SK-N-MC (cell line): Measurements from ENCODE around the gene TMEM232.
"Not testable (repeated sequence)": the region's sequence is repeated elsewhere in the genome, so short reads cannot be mapped to it uniquely, and the experiment has no call there.

ENCODE experiments used
- DNase-seq: peaks from one replicate; pipeline ENCODE4 v3.0.0-alpha.2; 2011; ENCODE audit warnings: low read depth, low spot score
- H3K27ac ChIP-seq: fragments of 200-600 bp; sonication (generic); 2 replicates; pipeline ENCODE4 v1.5.1; 2016; ENCODE audit warnings: mixed run types
- H3K36me3 ChIP-seq: fragments of 200-600 bp; sonication (generic); 2 replicates; pipeline ENCODE4 v1.6.1; 2017; ENCODE audit warnings: antibody characterized with exemption, low read length, mixed read lengths; ENCODE audit not compliant: insufficient read depth
- H3K4me3 ChIP-seq: fragments of 200-600 bp; sonication (generic); 2 replicates; pipeline ENCODE4 v1.5.1; 2016
- H3K9ac ChIP-seq: fragments of 200-600 bp; sonication (generic); 2 replicates; pipeline ENCODE4 v1.8.0; 2017; ENCODE audit warnings: mixed run types, mixed read lengths; ENCODE audit not compliant: insufficient read length
- H3K9me3 ChIP-seq: fragments of 200-600 bp; sonication (generic); 2 replicates; pipeline ENCODE4 v1.6.1; 2017; ENCODE audit warnings: low read depth, mild to moderate bottlenecking, antibody characterized with exemption, low read length, moderate library complexity, mixed read lengths
- EZH2 ChIP-seq: fragments of 200-600 bp; sonication (generic); IDR thresholded peaks from one replicate; pipeline ENCODE4 v1.6.1; 2017; ENCODE audit warnings: antibody characterized with exemption
- FOXP2 ChIP-seq: optimal IDR thresholded peaks from 2 replicates; pipeline ENCODE3; 2011; ENCODE audit warnings: mild to moderate bottlenecking, moderate library complexity; ENCODE audit not compliant: insufficient read depth; ENCODE audit errors: extremely low read length, control extremely low read depth
- POLR2AphosphoS5 ChIP-seq: IDR thresholded peaks from 2 replicates; pipeline ENCODE4 v1.6.1; 2012; ENCODE audit warnings: mild to moderate bottlenecking, low read depth, low read length, borderline replicate concordance

The TMEM232 gene

DNA sequence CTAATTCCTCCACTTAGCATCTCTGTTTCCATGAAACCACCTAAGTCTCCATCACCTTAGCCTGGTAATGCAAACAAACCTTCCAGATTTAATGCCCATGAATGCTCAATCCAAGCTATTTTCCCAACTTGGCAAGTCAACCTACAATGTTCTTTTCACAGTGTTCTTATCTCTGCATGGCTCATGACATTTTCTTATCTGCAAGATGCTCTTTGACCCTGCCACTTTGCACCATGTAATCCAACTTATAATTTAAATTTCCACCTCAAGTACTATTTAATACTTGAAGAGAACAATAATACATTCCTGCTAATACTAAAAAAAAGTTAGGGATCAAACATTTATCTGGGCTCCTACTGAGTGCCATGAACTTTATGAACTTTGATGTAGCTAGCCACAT lies 164.3 kb downstream of the TMEM232 start:
- Histone ChIP-seq H3K4me3 (no peak overlapping the region), H3K27ac (no peak overlapping the region), H3K36me3 (no peaks in the 10 kb centered on the region), H3K9me3 (no peaks in the 10 kb centered on the region), H3K9ac (no peak overlapping the region)
- DNase-seq: no peak
- TF ChIP-seq FOXP2 (no peak), POLR2AphosphoS5 (no peak), EZH2 (no peak)

DNA sequence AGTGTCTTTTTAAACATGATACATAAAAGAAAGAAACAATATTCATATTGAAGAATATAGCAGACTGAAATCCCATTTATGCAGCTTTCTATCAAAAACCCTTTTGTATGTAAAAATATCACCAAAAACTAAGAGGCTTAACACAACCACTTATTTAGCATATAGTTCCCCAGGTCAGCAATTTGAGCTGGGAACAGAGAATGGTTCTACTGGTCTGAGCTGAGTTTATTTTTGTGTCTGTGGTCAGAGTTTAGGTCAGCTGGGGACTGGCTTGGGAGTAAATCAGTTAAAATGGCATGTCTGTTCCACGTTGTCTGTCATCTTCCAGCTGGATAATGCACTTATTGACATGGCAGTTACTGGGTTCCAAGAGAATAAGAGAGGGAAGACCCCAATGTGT lies 165.0 kb downstream of the TMEM232 start:
- no peak for DNase-seq
- Histone ChIP-seq H3K36me3 (no peaks in the 10 kb centered on the region), H3K4me3 (no peak overlapping the region), H3K9ac (no peak overlapping the region), H3K9me3 (no peaks in the 10 kb centered on the region), H3K27ac (no peak overlapping the region)
- TF ChIP-seq FOXP2: no peak
- TF ChIP-seq EZH2: no peak
- no peak for TF ChIP-seq POLR2AphosphoS5

DNA sequence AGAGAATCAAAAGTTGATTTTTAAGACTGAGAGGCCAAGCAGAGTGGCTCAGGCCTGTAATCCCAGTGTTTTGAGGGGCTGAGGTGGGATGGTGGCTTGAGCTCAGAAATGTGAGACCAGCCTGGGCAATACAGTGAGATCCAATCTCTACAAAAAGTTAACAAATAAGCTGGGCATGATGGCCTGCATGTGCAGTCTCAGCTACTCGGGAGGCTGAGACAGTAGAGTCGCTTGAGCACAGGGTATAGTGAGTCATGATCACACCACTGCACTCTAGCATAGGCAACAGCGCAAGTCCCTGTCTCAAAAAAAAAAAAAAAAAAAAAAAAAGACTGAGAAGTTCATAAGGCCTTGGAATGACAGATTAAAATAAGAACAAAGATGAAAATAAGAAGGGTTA lies 177.2 kb downstream of the TMEM232 start:
- Histone ChIP-seq H3K9me3 (no peaks in the 10 kb centered on the region), H3K9ac (no peak overlapping the region), H3K36me3 (no peaks in the 10 kb centered on the region), H3K4me3 (no peak overlapping the region), H3K27ac (no peak overlapping the region)
- DNase-seq: no peak
- TF ChIP-seq FOXP2: no peak
- TF ChIP-seq EZH2: no peak
- TF ChIP-seq POLR2AphosphoS5: no peak

DNA sequence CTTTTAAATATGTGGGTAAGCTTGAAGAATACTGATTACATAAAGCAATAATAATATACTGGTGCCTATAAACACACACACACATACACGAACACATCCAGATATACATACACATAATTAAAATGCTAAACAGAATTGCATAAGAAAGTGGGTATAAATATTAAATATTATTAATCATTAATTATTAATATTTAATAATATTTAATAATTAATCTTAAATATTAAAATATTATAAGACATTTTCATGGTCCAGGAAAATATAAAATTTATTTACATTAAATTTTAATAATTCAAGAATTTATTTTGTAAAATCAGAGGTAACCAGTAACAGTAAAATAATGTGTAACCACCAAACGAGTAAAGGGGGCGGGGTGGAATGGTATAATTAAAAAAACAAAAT lies 178.3 kb downstream of the TMEM232 start:
- Histone ChIP-seq H3K36me3 (no peaks in the 10 kb centered on the region), H3K4me3 (no peak overlapping the region), H3K9me3 (no peaks in the 10 kb centered on the region), H3K9ac (no peak overlapping the region), H3K27ac (no peak overlapping the region)
- TF ChIP-seq EZH2 (no peak), FOXP2 (no peak), POLR2AphosphoS5 (no peak)
- DNase-seq: no peak

DNA sequence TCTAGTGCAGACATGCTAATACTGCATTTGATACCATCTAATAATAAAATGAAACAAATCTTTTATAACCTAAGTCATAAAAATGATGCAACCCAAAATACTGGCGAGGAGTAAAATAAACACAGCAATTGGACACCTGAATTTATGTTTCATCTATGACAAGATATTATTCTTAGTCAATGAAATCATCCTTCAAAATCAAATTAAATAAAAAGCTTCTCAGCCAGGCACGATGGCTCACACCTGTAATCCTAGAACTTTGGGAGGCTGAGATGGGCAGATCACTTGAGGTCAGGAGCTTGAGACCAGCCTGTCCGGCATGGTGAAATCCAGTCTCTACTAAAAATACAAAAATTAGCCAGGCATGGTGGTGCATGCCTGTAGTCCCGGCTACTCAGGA lies 179.0 kb downstream of the TMEM232 start:
- DNase-seq: no peak
- Histone ChIP-seq H3K4me3 (no peak overlapping the region), H3K36me3 (no peaks in the 10 kb centered on the region), H3K9ac (no peak overlapping the region), H3K27ac (no peak overlapping the region), H3K9me3 (no peaks in the 10 kb centered on the region)
- TF ChIP-seq EZH2: no peak
- TF ChIP-seq FOXP2: no peak
- no peak for TF ChIP-seq POLR2AphosphoS5

DNA sequence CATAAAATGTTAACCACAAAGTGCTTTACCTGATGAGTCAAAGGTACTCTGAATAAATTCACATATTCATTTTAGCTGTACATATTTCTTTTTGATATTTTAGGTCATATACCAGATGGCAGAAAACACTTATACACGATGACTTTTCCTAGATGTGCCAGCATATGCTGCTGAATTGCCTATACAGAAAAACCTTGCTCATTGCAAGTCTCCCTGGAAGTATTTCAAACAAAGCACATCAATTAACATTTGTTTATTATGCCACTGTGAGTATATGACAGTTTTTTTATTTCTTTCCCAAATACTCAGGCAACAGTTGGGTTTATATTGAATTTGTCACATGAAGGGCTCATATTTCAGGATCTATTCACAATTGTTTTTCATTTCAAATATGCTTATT lies 180.8 kb downstream of the TMEM232 start:
- Histone ChIP-seq H3K27ac (no peak overlapping the region), H3K9ac (no peak overlapping the region), H3K36me3 (no peaks in the 10 kb centered on the region), H3K4me3 (no peak overlapping the region), H3K9me3 (no peaks in the 10 kb centered on the region)
- no peak for DNase-seq
- TF ChIP-seq FOXP2 (no peak), EZH2 (no peak), POLR2AphosphoS5 (no peak)

DNA sequence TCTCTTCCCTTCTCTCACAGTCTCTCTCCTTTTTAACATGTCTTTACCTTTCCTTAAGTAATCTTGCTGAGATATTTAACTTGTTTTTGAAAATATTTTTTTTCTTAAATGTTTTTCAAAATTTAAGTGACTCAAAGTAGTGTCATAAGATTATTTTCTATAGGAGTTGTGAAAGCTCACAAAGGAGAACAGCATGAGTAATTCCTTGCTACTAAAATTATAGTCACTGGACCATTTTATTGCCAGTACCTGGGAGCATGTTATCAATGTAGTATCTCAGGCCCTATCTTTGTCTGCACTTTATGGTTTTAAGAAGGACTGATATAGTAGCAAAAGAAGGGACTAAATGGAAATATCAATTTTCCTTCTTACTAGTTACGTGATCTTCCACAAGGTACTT lies 181.9 kb downstream of the TMEM232 start:
- Histone ChIP-seq H3K9ac (no peak overlapping the region), H3K4me3 (no peak overlapping the region), H3K36me3 (no peaks in the 10 kb centered on the region), H3K27ac (no peak overlapping the region), H3K9me3 (no peaks in the 10 kb centered on the region)
- no peak for DNase-seq
- TF ChIP-seq POLR2AphosphoS5 (no peak), EZH2 (no peak), FOXP2 (no peak)

DNA sequence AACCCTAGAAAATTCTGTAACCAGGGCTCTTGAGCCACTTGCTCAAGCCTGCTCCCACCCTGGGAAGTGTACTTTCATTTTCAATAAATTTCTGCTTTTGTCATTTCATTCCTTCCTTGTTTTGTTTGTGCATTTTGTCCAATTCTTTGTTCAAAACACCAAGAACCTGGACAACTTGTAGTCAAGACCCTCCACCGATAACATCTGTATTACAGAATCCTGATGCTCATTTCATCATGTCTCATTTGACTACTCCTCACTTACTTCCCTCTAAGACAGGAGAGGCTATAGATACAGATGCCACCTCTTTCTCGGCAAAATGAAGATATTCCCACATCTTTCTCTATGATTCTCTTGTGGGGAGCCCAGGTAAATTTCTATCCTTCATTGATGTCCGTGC lies 183.5 kb downstream of the TMEM232 start:
- Histone ChIP-seq H3K9me3 (no peaks in the 10 kb centered on the region), H3K27ac (no peak overlapping the region), H3K36me3 (no peaks in the 10 kb centered on the region), H3K4me3 (no peak overlapping the region), H3K9ac (no peak overlapping the region)
- DNase-seq: no peak
- no peak for TF ChIP-seq EZH2
- no peak for TF ChIP-seq POLR2AphosphoS5

DNA sequence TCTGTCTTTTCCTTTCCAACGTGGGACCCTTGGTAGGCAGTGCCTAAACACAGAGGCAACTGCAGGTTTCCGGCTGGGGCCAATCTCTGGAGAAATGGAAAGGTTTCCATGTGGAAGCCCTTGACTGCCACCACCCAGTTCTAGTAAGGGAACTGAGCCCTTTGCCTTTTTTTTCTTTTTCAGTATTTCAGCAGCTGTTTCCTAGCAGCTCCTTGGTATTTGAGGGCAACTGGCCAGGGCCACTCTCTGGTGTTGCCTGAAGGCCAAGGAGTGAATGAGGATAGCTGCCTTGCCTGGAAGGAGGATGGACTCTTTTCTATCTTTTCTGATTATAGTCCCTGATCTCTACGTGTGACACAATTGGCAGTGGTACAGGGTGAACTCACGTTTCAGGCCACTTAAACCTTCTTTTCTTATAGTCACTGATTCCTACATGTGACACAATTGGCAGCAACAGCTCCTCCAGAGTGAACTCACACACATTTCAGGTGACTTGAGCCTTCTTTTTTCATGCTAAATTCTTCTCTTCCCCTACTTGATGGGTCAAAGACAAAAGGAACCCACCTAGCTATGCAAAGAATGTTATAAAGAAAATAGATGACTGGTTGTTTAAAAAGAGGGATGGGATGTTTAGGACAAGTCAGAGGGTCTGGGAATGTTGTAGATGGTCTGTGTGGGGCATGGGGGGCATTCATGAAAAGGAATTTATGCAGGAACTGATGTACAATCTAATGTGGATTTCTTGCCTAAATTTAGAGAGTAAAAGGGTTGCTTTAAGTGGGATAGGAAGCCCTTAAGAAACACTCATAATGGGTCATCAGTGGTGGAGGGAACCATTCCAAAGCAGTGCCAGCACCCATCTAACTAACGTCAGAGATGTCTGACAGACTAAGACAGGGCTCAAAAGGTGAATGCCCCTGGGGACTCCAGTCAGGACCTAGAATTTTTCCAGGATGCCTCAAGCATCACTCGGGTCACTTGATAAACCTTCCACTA lies 190.1 kb downstream of the TMEM232 start:
- Histone ChIP-seq H3K9ac (no peak overlapping the region), H3K36me3 (no peaks in the 10 kb centered on the region), H3K27ac (no peak overlapping the region), H3K9me3 (no peaks in the 10 kb centered on the region), H3K4me3 (no peak overlapping the region)
- DNase-seq: no peak
- TF ChIP-seq EZH2 (no peak), FOXP2 (no peak), POLR2AphosphoS5 (no peak)

DNA sequence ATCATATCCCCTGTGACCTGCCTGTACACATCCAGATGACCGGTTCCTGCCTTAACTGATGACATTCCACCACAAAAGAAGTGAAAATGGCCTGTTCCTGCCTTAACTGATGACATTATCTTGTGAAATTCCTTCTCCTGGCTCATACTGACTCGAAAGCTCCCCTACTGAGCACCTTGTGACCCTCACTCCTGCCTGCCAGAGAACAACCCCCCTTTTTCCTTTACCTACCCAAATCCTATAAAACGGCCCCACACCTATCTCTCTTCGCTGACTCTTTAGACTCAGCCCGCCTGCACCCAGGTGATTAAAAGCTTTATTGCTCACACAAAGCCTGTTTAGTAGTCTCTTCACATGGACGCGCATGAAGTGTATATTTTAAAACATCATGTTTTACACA lies 191.3 kb downstream of the TMEM232 start:
- not testable (repeated sequence) for H3K27ac ChIP-seq, H3K9ac ChIP-seq, H3K4me3 ChIP-seq, DNase-seq, H3K36me3 ChIP-seq, H3K9me3 ChIP-seq
